Stimulated activated CD8-positive, alpha-beta memory T cell treated with anti-CD3 and anti-CD28 coated beads, Interleukin-2, amount 100 ng/mL, for 1 hour (primary cell): ENCODE results near the gene TOMM20.
A peak's percentile ranks its signal among the peaks of the same experiment; 100 is the strongest.
"Not testable (repeated sequence)": the region's sequence is repeated elsewhere in the genome, so short reads cannot be mapped to it uniquely, and the experiment has no call there.

Source experiments
- DNase-seq, 2 donors: peaks; one replicate each; pipeline ENCODE4 v3.0.0-alpha.2; 2020; ENCODE audit warnings: low read depth in 2 of 2

The TOMM20 gene

GRCh38 chr1:235079443-235080296, 49.0 kb downstream of the TOMM20 start:
- no peak for DNase-seq

DNA sequence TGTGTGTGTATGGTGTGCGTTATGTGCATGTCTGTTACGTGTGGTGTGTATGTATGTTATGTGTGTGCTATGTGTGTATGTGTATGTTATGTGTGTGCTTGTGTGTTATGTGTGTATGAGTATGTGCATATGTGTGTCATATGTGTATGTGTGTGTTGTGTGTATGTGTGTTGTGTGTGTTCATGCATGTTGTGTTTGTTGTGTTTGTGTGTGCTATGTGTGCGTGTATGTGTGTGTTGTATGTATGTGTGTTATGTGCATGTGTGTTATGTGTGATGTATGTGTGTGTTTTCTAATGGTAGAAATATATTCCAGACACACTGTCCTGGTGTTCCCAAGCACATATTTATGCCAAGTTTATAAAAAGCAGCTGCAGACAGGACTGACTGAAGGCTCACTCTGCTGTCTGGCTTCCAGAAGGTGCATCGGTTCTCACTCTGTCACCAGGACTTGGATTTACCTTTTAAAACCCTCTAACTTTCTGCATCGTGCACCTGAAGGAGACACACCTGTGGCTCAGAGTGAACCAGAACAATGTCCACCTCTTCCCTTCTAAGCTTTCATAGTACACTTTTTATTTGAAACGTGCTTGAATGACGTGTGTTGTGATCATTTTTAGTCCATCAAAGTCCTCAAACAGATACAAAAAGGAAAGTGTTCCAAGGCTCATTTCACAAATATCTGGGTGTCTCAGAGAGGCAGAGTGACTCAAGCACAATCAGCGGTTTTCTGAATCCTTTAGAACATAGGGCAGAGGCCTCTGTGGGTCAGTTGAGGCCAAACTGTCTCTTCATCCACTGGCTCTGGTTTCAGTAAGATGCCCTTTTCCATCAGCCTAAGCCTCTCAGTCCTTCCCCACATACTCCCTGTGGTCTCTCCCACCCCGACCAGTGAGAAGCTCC, 49.9 kb downstream of the TOMM20 start:
- DNase-seq = no peak

- DNase-seq = no peak
These were observed 50.8 kb downstream of the TOMM20 start for GRCh38 chr1:235077571-235078479.

- DNase-seq = no peak
These were observed 51.5 kb downstream of the TOMM20 start for GRCh38 chr1:235077163-235077540.

- no peak for DNase-seq
These were observed 52.0 kb downstream of the TOMM20 start for GRCh38 chr1:235076504-235077162.

DNA sequence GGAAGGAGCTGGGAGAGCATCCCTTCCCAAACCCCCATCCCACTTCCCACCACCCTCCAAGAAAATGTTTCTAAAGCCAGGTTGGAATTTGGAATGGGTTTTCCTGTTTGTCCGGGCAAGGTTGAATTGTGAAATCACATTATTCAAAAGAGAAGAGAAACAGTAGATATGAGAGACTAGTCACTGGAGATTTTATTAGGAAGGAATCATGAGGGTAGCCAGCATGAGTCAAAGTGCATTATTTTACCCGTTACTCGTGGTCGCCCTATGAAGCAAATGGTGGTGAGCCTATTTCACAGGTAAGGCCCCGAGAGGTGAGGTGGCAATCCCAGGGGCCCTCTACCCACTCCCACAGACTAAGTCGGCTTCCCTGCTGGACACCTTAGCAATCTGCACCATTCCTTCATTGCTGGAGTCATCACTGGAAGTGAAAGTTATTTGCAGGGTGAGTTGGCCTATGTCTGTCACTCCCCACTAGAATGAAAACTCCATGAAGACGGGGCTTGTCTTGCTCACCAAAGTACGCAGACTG, 52.8 kb downstream of the TOMM20 start:
- DNase-seq = no peak

DNA sequence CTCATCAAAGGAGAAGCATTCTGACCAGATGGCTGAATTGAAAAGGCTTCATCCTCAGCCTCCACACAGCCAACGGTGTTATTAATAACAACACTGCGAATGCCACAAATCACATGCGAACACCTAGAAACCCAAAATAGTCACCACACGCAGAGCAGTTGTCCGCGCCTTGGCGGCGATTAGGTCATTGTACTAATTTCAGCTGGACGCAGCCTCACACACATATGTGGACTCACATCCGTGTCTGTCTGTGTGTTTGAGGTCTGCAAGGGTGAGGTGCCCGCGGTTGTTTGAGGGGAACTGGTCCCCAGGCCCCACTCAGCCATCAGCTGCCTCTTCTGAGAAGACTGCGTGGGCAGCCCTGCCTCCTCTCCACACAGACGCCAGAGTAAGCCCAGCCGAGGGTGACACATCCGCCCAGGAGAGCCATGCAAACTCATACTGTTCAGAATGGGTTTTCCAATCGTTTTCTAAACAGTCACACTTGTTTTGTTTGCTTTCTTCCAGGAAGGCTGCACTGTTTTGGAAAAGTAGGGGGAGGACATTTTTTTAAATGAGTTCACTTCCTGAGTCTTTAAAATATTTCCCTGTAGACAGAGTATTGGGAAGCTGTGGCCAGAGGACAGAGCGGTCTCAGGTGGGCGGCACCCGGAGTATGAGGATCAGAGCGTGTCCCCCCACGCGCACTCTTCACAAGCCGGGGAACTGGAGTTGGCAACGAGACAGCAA, 53.4 kb downstream of the TOMM20 start:
- DNase-seq = peak; percentile 25 to 47

DNA sequence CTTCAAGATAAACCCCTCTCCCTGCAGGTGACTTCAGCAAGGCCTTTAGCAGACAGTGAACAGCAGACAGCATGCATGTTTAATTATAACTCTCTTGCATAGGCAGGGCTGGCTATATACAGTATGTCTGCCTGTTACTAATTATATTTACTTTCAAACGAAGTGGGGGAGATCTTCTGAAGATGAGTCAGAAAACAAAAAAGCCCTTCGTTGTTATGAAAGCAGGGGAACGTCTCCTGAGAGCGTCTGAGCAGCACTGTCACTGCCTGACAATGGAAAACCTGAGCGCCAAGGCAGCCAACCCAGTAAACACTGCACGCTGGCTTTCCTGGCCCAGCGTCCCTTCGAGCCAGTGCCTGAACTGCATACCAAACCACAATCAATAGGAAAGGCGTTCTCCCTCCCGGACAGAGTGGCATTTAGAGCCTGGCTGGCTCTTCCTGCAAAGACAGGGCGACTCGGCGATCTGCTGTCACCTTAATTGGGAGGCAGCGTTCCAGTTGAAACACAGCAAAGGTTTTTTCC, 54.1 kb downstream of the TOMM20 start:
- DNase-seq = no peak

- no peak for DNase-seq
These were observed 54.6 kb downstream of the TOMM20 start for GRCh38 chr1:235073968-235074522.

GRCh38 chr1:235073331-235073967, 55.2 kb downstream of the TOMM20 start:
- no peak for DNase-seq

- DNase-seq = not testable (repeated sequence)
These were observed 56.1 kb downstream of the TOMM20 start for GRCh38 chr1:235072577-235072976.

DNA sequence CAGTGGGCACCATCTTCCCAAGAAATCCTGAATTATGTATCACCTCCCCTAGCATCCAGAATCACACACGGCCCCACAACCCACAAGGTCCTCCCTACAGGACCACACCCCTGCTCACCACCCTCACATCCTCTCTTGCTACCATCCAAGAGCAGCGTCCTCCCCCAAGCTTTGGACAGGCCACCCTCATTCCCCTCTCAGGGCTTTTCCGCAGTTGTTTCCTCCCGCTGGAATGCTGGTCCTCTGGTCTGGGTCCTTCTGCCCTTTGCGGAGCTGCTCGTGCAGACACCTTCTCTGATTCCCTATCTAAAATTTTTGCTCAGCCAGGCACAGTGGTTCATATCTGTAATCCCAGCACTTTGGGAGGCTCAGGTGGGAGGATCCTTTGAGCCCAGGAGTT, 56.5 kb downstream of the TOMM20 start:
- no peak for DNase-seq

- no peak for DNase-seq
These were observed 57.8 kb downstream of the TOMM20 start for GRCh38 chr1:235070819-235071218.

DNA sequence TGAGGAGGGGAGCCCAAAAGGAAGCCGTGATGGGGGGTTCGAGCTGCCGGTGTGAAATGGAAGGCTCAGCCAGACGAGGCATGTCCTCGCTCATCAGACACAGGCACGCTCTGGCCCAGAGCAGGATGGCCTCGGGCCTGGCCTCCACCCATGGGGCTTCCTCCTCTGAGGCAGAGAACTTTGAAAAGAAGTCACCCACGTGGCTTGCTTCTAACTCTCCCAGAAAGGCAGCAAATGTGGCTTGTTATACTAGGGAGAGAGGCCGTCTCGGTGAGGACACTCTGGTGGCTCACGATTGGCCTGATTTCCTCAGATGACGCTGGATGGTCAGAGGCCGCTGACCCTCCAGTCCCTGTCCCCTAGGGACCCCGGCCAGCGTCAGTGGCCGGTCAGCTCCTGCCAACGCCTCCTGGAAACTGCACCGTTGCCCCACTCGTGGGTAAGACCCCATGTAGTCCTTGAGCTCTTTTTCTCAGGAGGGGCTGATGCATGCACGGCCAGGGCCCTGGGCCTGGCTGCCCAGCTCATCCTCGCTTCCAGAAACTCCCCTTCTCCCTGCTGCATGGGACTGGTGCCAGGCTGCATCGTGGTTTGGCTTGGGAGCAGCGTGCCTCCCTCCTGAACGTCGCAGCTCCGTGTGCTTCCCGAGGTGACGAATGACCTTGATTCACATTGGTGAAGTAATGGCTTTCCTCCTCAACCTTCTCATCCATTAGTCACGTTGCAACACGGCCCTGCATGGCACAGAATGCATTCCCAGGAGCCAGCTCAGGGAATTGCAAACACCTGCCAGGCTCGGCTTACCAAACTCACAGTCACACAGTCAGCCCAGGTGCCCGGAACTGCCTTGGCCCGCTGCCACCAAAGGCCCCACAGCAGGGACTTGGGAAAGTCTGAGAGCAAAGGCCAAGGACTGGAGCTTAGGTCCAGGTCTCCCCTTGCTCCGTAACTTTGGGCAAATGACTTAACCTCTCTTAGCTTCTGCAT, 58.8 kb downstream of the TOMM20 start:
- no peak for DNase-seq

- no peak for DNase-seq
These were observed 59.5 kb downstream of the TOMM20 start for GRCh38 chr1:235069176-235069575.

- DNase-seq = no peak
These were observed 60.2 kb downstream of the TOMM20 start for GRCh38 chr1:235068158-235069121.
